Lower leg skin (tissue), 4 donors: ENCODE results near the gene GDF3. TPM values are rescaled to one million over a fixed set of nuclear protein-coding genes. Genes with fewer than 3 reads are reported as not detected.

Experiments used
- DNase-seq, 2 donors: peaks; one replicate each; pipeline ENCODE4 v3.0.0-alpha.2; 2019; ENCODE audit warnings: low spot score in 2 of 2
- H3K4me3 ChIP-seq: fragments of 200-600 bp; sonication (generic); 2 replicates; pipeline ENCODE4 v1.5.1; 2017; ENCODE audit warnings: mild to moderate bottlenecking, low read depth; ENCODE audit not compliant: poor library complexity, severe bottlenecking
- POLR2A ChIP-seq, 2 donors: fragments of 450-650 bp; IDR thresholded peaks; one replicate each; pipeline ENCODE4 v1.6.1; 2016 to 2017; ENCODE audit warnings: antibody characterized with exemption in 2 of 2, mild to moderate bottlenecking in 1 of 2, moderate library complexity in 1 of 2
- WGBS, 2 donors: methylation state at CpG; one replicate each; pipeline ENCODE4 v1.1.5; 2018; 5-methylcytosine and 5-hydroxymethylcytosine counted together
- intact Hi-C: fragments of 100-400 bp; cut with DNase I; formaldehyde crosslinking; loops from one replicate; pipeline ENCODE4 v1.15.0; 2023; ENCODE audit warnings: low total_unique reads
- total RNA-seq, 4 donors: library from RNA; depleted of rRNA; stranded (reverse); fragments of >200 nt; gene quantifications; one replicate each; pipeline ENCODE4 v1.1.0, GENCODE V29; 2016
- TF ChIP-seq, protein P1 (sequence below), 3 donors: fragments of 450-650 bp; IDR thresholded peaks; one replicate each; pipeline ENCODE4 v1.5.1; 2016; ENCODE audit warnings: antibody characterized with exemption in 3 of 3, mild to moderate bottlenecking in 3 of 3, moderate library complexity in 2 of 3

Gene GDF3
- total RNA-seq, 4 donors from 2014 or later = not detected

DNA sequence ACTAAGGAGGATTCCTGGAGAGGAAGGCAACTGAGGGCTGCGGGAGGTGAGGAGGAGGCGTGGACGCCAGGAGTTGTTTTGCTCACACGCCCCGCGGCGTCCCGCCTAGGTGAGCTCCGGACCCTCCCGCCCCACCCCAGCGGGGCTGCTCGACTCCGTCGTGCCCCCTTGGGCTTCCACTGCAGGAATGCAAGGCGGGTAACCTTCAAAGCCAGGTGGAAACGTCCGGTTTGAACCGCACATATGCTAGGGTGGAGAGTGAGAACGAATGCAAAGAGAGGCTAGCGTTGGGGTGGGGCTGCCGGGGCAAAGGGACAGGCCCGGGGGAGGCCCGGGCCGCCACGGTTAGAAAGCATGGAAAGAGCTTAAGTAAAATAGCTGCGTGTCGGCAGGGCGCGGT lies 10.3 kb upstream of the GDF3 start:
- H3K4me3 ChIP-seq = no peak overlapping the region
- DNase-seq = no peak
- TF ChIP-seq, protein P1, sequence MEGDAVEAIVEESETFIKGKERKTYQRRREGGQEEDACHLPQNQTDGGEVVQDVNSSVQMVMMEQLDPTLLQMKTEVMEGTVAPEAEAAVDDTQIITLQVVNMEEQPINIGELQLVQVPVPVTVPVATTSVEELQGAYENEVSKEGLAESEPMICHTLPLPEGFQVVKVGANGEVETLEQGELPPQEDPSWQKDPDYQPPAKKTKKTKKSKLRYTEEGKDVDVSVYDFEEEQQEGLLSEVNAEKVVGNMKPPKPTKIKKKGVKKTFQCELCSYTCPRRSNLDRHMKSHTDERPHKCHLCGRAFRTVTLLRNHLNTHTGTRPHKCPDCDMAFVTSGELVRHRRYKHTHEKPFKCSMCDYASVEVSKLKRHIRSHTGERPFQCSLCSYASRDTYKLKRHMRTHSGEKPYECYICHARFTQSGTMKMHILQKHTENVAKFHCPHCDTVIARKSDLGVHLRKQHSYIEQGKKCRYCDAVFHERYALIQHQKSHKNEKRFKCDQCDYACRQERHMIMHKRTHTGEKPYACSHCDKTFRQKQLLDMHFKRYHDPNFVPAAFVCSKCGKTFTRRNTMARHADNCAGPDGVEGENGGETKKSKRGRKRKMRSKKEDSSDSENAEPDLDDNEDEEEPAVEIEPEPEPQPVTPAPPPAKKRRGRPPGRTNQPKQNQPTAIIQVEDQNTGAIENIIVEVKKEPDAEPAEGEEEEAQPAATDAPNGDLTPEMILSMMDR (IDR thresholded peaks at IDR 0.05) = no peak
- no peak for TF ChIP-seq POLR2A (IDR thresholded peaks at IDR 0.05)
- intact Hi-C loops = no loop called here
- WGBS, 2 donors = 86 to 92% methylated on average over 29 of the region's 29 CpGs

DNA sequence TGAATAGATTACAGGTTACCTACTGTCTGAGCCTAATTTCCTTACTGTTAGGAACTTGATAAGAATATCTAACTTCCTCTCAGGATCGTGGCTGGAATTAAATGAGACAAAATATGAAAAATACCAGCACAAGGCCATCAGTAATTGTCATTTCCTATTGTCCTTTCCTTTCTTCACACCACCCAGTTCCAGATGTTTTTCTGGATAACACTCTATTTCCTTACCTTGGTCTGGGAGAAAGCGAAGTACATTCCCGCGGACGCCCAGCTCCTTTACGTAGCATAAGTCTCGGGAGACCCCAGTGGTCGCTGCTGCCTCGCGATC lies 376 bp downstream of the GDF3 start:
- intact Hi-C loops = no loop called here
- TF ChIP-seq POLR2A (IDR thresholded peaks at IDR 0.05) = no peak
- TF ChIP-seq, protein P1 (IDR thresholded peaks at IDR 0.05) = no peak
- DNase-seq = no peak
- WGBS, 2 donors = 35 to 48% methylated on average over 10 of the region's 10 CpGs
- H3K4me3 ChIP-seq = no peak overlapping the region

DNA sequence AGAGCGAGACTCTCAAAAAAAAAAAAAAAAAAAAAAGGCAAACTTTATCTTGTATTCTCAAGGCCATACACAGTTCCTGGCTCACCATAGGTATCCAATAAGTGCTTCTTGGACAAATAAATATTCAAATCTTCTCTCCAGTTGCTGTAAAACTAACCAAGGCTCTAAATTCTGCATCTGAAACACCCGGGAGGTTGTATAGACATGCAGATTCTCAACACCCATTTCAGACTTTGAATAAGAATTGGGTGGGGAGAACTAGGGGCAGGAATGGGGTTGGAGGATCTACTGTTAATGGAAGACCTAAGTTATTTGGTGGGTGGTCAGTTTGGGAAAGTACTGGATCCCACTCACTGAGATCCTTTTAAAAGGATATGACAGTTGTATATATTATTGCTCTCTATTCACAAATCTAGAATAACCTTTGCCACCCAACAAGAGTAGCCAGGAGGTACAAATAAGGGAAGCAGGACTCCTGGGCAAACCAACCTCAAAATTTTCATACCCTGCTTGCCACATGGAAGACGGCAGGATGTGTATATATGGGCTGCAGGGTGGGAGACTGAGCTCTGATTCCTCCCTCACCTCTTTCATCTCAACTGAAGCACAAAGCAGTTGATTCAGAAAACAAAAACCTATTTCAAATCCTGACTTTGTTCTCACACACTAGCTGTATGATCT lies 879 bp downstream of the GDF3 start:
- WGBS, 2 donors = 67 to 69% methylated on average over 3 of the region's 3 CpGs
- TF ChIP-seq, protein P1 (IDR thresholded peaks at IDR 0.05) = no peak
- no peak for TF ChIP-seq POLR2A (IDR thresholded peaks at IDR 0.05)
- intact Hi-C loops = no loop called here
- H3K4me3 ChIP-seq = no peak overlapping the region
- no peak for DNase-seq

DNA sequence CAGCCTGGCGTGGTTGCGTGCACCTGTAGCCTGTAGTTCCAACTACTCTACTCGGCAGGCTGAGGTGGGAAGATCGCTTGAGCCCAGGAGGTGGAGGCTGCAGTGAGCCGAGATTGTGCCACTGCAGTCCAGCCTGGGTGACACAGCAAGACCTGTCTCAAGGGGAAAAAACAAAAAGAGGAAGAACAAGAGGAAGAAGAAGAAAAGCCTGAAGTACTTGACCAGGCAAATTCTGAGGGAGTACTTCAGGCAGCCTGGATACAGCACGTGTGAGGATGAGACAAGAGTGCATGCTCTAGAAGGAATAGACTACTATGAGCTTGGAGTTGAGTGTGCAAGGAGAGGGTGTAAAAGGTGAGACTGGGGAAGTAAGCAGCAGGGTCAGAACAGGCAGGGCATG lies 1.8 kb downstream of the GDF3 start:
- H3K4me3 ChIP-seq = no peak overlapping the region
- intact Hi-C loops = no loop called here
- WGBS, 2 donors = 77 to 80% methylated on average over 6 of the region's 6 CpGs
- TF ChIP-seq, protein P1 (IDR thresholded peaks at IDR 0.05) = no peak
- TF ChIP-seq POLR2A (IDR thresholded peaks at IDR 0.05) = no peak
- no peak for DNase-seq

DNA sequence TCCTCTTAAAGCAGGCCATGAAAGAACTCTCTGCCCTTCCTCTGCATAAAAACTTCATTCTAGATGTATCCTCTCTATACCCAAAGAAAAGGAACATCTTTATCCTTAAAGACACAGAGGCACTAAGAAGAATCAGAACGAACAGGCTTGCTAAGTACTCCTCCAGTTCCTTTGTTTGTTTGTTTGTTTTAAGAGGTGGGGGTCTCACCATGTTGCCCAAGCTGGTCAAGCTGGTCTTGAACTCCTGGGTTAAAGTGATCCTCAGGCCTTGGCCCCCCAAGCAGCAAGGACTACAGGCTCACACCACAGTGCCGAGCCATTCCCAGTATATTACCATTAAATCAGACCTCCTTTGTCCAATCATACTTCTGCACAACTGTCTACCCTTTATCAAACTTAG lies 14.0 kb downstream of the GDF3 start:
- H3K4me3 ChIP-seq = no peak overlapping the region
- no peak for TF ChIP-seq POLR2A (IDR thresholded peaks at IDR 0.05)
- TF ChIP-seq, protein P1 (IDR thresholded peaks at IDR 0.05) = no peak
- intact Hi-C loops = no loop called here
- DNase-seq = no peak
- 73 to 80% methylated on average over 2 of the region's 2 CpGs for WGBS, 2 donors
